ENCODE data around the gene PLA2G2D. TPM values are rescaled to one million over a fixed set of nuclear protein-coding genes. Genes with fewer than 3 reads are reported as not detected.

Gene PLA2G2D
- total and polyA plus RNA-seq, 9 of the 15 experiments (the other 6 are each of a cell fraction or from before 2014, with no cell fraction given): not detected

- TF ChIP-seq MBD1 (CRISPR knock-in tag; IDR thresholded peaks at IDR 0.05) (peak; percentile 97), CEBPG (CRISPR knock-in tag; IDR thresholded peaks at IDR 0.05) (peak; percentile 32; the same call in 1 of the 2 replicates), CEBPG (tag; conservative IDR thresholded peaks at IDR 0.05 in 1 of 2, IDR thresholded peaks at IDR 0.05 in 1 of 2) (no peak), CBFA2T3 (IDR thresholded peaks at IDR 0.05) (0 out of 2 replicates have a peak, but pooled peaks have one; percentile 18), HBP1 (CRISPR knock-in tag; IDR thresholded peaks at IDR 0.05) (peak; percentile 45; the same call in 1 of the 2 replicates), ZEB2 (IDR thresholded peaks at IDR 0.05) (peak; percentile 47; the same call in 1 of the 2 replicates), MYNN (IDR thresholded peaks at IDR 0.05) (0 out of 2 replicates have a peak, but pooled peaks have one; percentile 16), MYNN (CRISPR knock-in tag; IDR thresholded peaks at IDR 0.05) (no peak), TRIM24 (IDR thresholded peaks at IDR 0.05) (peak; percentile 36 to 45; a peak in 2 of 4 replicates), L3MBTL2 (IDR thresholded peaks at IDR 0.05) (peak; percentile 32; the same call in 1 of the 2 replicates), JUN (IDR thresholded peaks at IDR 0.05; ENCODE audit: borderline replicate concordance, low read depth, low read length) (no peak), JUN (CRISPR knock-in tag; IDR thresholded peaks at IDR 0.05; ENCODE audit: borderline replicate concordance) (0 out of 2 replicates have a peak, but pooled peaks have one; percentile 38)
- TF ChIP-seq, protein P1, sequence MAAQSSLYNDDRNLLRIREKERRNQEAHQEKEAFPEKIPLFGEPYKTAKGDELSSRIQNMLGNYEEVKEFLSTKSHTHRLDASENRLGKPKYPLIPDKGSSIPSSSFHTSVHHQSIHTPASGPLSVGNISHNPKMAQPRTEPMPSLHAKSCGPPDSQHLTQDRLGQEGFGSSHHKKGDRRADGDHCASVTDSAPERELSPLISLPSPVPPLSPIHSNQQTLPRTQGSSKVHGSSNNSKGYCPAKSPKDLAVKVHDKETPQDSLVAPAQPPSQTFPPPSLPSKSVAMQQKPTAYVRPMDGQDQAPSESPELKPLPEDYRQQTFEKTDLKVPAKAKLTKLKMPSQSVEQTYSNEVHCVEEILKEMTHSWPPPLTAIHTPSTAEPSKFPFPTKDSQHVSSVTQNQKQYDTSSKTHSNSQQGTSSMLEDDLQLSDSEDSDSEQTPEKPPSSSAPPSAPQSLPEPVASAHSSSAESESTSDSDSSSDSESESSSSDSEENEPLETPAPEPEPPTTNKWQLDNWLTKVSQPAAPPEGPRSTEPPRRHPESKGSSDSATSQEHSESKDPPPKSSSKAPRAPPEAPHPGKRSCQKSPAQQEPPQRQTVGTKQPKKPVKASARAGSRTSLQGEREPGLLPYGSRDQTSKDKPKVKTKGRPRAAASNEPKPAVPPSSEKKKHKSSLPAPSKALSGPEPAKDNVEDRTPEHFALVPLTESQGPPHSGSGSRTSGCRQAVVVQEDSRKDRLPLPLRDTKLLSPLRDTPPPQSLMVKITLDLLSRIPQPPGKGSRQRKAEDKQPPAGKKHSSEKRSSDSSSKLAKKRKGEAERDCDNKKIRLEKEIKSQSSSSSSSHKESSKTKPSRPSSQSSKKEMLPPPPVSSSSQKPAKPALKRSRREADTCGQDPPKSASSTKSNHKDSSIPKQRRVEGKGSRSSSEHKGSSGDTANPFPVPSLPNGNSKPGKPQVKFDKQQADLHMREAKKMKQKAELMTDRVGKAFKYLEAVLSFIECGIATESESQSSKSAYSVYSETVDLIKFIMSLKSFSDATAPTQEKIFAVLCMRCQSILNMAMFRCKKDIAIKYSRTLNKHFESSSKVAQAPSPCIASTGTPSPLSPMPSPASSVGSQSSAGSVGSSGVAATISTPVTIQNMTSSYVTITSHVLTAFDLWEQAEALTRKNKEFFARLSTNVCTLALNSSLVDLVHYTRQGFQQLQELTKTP (IDR thresholded peaks at IDR 0.05; ENCODE audit: low read depth in 1 of 2, partially characterized antibody in 2 of 2): peak in 1 of 2 experiments; percentile 67
Measured at GRCh38 chr1:20165522-20165951, 46.2 kb upstream of the PLA2G2D start (continued).
